GM12892 (cell line): ENCODE measurements around the gene IFT172.

ENCODE experiments used
- POLR2A ChIP-seq: IDR thresholded peaks from 2 replicates; pipeline ENCODE4 v1.6.1; 2011; ENCODE audit warnings: low read depth, low read length, control low read depth
- POLR2AphosphoS5 ChIP-seq: IDR thresholded peaks from 2 replicates; pipeline ENCODE4 v1.6.1; 2011; ENCODE audit warnings: low read depth, low read length, control low read depth
- TAF1 ChIP-seq: IDR thresholded peaks from 2 replicates; pipeline ENCODE4 v1.6.1; 2011; ENCODE audit warnings: low read depth, mild to moderate bottlenecking, control low read depth, low read length, borderline replicate concordance

- TF ChIP-seq POLR2A (no peak), TAF1 (no peak), POLR2AphosphoS5 (no peak)
These were observed 11.5 kb upstream of the IFT172 start for GRCh38 chr2:27501042-27501441.
